Glomerular visceral epithelial cell (primary cell): ENCODE measurements around the gene REPIN1.

ENCODE experiments used
- DNase-seq: peaks from one replicate; pipeline ENCODE4 v3.0.0-alpha.2; 2016; ENCODE audit errors: extremely low spot score

REPIN1 gene

GRCh38 chr7:150360363-150361058, 8.1 kb upstream of the REPIN1 start:
- no peak for DNase-seq

GRCh38 chr7:150361402-150361801, 7.2 kb upstream of the REPIN1 start:
- no peak for DNase-seq

DNA sequence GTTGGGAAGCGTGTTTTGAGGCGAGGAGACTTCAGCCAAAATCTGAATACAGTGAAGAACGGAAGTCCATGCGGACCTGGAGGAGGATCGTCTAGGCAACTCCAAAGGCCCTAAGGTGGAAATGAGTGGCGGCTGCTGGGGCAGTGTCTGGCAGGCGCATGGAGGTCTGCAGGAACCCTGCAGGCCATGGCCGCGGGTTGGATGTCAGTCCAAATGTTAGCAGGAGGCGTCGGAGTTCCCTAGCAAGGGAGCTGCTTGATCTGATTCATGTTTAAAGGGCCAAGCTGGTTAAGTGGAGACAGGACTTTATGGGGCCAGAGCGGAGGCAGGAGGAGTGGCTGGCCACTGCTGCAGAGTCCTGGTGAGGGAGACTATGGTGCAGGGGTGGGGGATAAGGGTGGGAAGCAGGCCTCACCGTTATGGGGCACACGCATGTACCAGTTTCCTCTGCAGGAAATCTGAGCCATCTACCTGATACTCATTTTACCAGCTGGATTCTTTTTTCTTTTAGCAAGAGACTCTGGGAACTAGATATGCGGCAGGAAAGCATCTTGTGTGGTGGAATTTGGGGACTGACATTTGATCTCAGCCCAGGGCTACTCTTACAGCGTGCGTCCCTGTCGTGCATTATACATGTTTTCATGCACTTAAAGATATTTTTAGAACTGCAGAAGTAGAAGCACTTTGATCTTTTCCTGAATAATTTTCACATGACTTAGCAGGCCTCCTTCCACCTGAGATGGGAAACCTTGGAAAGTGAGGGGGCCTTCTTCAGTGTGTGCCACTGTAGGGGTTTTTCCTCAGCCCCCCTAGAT, 6.6 kb upstream of the REPIN1 start:
- no peak for DNase-seq

GRCh38 chr7:150363370-150363769, 5.3 kb upstream of the REPIN1 start:
- DNase-seq, result peak; percentile 26

- DNase-seq, result no peak
These were observed 4.8 kb upstream of the REPIN1 start for GRCh38 chr7:150363872-150364271.

GRCh38 chr7:150365194-150365593, 3.4 kb upstream of the REPIN1 start:
- no peak for DNase-seq

- no peak for DNase-seq
These were observed 2.8 kb upstream of the REPIN1 start for GRCh38 chr7:150365673-150366398.

DNA sequence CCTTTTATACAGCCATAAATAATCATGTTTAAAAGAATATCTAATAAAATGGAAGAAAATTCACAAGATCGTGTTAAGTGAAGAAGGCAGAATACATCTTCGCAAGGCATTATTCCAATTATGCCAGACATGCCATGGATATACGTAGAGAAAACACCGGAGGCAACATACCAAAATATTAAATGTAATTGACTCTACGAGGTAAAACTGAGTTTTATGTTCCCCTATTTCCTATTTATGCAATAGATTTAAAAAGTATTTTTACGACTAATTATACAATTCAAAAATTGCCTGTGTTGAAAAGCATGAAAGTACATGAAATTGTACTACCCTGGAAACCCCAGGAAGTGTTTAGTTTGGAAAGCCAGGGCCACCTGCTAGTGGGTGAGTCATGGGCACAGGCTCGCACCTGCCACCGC, 936 bp upstream of the REPIN1 start:
- no peak for DNase-seq

GRCh38 chr7:150368884-150369747, 494 bp downstream of the REPIN1 start:
- DNase-seq, result peak; percentile 83

DNA sequence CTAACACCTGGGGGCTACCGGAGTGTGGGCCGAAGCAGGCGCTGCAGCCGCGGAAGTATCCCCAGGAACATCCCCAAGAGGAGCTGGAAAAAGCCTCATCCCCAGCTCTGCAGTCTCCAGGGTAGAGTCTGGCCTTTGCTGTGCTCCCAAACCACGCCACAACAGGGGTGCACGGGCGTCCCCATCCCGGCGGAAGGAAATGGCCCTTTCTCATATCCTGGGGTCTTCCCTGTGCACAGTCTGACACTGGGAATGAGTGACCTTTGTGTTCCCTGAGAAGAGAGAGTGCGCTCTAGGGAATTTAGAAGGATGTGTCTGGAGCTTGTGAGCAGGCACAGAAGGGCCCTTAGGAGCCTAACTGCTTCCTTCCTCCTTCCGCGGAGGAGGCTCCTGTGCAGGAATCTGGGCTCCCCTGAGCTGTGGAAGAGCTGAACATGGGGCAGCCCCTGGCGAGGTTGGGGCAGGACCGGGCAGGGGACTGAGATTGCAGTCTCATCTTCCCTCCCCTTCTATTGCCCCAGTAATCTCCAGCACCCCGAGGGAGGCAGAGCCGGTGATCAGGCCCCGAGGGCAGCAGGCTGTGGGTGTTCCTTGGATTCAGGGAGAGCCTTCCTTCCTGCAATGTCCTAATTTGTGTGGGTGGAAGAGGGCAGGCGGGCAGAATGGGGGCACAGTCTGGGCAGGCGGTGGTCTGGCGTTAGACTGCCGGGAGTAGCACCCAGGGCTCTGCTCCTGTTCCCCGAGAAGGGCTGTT, 1.3 kb downstream of the REPIN1 start:
- no peak for DNase-seq

DNA sequence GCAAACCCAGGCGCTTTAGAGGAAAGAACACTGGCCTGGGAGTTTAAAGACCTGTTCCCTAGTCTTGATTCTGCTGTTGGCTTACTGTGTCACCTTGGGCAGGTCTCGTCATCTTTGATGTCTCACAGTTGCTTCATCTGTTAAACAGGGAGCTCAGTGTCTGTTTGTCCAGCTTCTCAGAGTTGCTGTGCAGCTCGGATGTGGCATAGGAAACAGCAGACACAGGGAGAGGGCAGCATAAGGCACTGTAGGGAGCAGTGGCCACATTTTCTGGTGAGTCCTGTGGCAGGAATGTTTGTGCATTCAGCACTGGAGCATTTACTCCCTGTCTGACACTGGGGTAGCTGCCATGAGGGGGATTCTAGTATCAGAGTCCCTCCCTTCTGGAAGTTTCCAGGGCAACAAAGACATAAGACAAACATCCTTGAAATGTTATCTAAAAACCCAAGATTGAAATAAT, 2.0 kb downstream of the REPIN1 start:
- DNase-seq, result peak; percentile 47

- no peak for DNase-seq
These were observed 2.7 kb downstream of the REPIN1 start for GRCh38 chr7:150371131-150371995.

GRCh38 chr7:150371996-150372270, 3.3 kb downstream of the REPIN1 start:
- no peak for DNase-seq

DNA sequence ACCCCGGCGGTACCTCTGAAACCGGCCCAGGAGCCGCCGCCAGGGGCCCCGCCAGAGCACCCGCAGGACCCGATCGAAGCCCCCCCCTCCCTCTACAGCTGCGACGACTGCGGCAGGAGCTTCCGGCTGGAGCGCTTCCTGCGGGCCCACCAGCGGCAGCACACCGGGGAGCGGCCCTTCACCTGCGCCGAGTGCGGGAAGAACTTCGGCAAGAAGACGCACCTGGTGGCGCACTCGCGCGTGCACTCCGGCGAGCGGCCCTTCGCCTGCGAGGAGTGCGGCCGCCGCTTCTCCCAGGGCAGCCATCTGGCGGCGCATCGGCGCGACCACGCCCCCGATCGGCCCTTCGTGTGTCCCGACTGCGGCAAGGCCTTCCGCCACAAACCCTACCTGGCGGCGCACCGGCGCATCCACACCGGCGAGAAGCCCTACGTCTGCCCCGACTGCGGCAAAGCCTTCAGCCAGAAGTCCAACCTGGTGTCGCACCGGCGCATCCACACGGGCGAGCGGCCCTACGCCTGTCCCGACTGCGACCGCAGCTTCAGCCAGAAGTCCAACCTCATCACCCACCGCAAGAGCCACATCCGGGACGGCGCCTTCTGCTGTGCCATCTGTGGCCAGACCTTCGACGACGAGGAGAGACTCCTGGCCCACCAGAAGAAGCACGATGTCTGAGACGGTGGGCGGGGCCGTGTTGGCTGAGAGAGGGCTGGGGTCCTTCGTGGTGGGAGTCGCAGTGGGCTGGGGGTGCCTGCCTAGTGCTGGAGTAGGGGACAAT, 3.8 kb downstream of the REPIN1 start:
- no peak for DNase-seq

DNA sequence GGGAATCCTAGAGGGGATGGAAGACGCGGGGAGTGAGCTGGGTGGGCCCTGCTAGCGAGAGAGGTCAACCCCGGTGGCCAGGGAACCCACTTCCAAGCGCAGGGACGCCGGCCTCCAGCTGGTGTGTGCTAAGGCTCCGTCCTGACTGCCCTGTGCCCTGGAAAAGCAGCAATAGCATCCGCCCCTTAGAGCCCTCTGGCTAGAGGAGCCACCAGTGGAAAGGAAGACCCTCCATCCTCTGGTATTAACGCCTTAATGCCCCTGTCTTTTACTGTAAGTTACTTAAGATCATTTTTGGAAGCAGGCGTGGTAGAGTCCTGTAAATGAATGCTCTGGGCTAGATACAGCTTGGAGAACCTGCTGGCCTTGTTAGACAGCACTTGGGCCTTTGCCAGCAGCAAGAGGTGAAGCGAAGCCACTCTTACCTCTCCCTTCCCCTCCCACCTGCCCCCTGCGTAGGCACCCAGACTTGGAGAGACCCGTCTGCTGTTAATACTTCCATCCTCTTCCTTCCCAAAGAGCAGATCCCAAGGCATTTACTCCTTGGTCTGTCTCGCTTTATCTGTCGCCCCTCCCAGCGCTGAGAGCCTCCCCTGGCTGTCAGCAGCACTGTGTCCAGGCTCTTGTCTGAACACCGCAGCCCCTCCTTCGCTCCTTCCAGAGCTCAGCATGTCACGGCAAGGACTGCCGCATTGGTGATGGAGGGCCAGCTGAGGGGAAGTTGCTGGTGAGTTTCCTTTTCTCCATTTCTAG, 4.6 kb downstream of the REPIN1 start:
- no peak for DNase-seq

GRCh38 chr7:150374026-150374425, 5.4 kb downstream of the REPIN1 start:
- DNase-seq, result no peak

- no peak for DNase-seq
These were observed 5.8 kb downstream of the REPIN1 start for GRCh38 chr7:150374472-150374871.
